Kidney epithelial cell (primary cell): Measurements from ENCODE around the gene ARSB. TPM values are rescaled to one million over a fixed set of nuclear protein-coding genes. Genes with fewer than 3 reads are reported as not detected.

Source experiments
- DNase-seq: peaks from one replicate; pipeline ENCODE4 v3.0.0-alpha.2; 2010; ENCODE audit warnings: low read depth
- H3K27me3 ChIP-seq: 2 replicates; pipeline ENCODE4 v1.6.0; 2011; ENCODE audit warnings: low read length; ENCODE audit not compliant: control insufficient read depth, insufficient read depth
- H3K36me3 ChIP-seq: 2 replicates; pipeline ENCODE4 v1.5.1; 2011; ENCODE audit warnings: low read length; ENCODE audit not compliant: control insufficient read depth, insufficient read depth
- H3K4me3 ChIP-seq: 2 replicates; pipeline ENCODE4 v1.5.1; 2011; ENCODE audit warnings: low read depth, mild to moderate bottlenecking, control low read depth, low read length
- total RNA-seq: library from RNA; depleted of rRNA; stranded (reverse); fragments of >200 nt; gene quantifications from 2 replicates; pipeline ENCODE4 v1.2.3, GENCODE V29; 2015
- TF ChIP-seq, protein P1 (sequence below): IDR thresholded peaks from 2 replicates; pipeline ENCODE4 v1.5.1; 2011; ENCODE audit warnings: mild to moderate bottlenecking, moderate library complexity, low read length, control low read depth, inconsistent platforms; ENCODE audit not compliant: insufficient read depth, poor library complexity, severe bottlenecking

ARSB gene
- total RNA-seq, 1 donor from 2014 or later = 17.5 TPM

DNA sequence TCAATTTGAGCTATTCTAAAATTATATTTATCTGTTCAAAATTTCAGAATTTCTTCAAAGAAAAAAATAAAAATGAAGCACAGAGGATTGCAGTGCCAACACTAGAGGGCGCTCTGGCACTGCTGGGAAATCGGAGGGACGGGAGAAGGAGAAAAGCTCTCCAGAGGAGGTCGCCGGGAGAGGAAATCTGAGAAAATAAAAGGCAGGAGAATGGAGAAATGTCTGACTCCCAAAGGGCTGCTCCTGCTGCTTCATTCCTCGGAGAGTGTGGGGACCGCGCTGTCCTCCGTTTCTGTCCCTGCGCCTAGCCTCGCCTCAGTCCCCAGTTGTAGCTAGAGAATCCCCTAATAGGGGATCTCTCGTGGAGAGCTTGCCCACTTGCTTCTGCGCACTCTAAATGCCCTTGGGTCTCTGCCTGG lies 40.0 kb upstream of the ARSB start:
- TF ChIP-seq, protein P1, sequence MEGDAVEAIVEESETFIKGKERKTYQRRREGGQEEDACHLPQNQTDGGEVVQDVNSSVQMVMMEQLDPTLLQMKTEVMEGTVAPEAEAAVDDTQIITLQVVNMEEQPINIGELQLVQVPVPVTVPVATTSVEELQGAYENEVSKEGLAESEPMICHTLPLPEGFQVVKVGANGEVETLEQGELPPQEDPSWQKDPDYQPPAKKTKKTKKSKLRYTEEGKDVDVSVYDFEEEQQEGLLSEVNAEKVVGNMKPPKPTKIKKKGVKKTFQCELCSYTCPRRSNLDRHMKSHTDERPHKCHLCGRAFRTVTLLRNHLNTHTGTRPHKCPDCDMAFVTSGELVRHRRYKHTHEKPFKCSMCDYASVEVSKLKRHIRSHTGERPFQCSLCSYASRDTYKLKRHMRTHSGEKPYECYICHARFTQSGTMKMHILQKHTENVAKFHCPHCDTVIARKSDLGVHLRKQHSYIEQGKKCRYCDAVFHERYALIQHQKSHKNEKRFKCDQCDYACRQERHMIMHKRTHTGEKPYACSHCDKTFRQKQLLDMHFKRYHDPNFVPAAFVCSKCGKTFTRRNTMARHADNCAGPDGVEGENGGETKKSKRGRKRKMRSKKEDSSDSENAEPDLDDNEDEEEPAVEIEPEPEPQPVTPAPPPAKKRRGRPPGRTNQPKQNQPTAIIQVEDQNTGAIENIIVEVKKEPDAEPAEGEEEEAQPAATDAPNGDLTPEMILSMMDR = peak; percentile 95
- Histone ChIP-seq H3K27me3 (no peaks in the 10 kb centered on the region), H3K4me3 (no peak overlapping the region), H3K36me3 (no peaks in the 10 kb centered on the region)
- DNase-seq = no peak

DNA sequence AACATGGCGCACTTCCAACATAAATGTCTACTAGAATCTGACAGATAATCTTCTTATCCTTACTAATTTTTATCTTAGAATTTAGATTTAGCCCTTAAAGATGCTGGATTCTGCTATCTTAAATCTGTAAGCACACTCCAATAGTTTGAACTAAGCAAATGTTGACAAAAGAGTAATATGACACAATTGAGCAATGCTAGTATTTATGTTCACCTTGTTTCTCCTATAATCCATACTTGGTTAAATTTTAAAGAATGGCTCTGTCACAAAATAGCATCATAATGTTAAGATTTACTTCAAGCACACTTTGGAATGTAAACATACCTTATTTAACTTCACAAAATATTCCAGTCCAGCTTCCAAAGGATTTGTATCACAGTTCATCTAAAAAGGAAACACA lies 38.8 kb upstream of the ARSB start:
- Histone ChIP-seq H3K27me3 (no peaks in the 10 kb centered on the region), H3K4me3 (no peak overlapping the region), H3K36me3 (no peaks in the 10 kb centered on the region)
- DNase-seq = no peak
- TF ChIP-seq, protein P1 = no peak

DNA sequence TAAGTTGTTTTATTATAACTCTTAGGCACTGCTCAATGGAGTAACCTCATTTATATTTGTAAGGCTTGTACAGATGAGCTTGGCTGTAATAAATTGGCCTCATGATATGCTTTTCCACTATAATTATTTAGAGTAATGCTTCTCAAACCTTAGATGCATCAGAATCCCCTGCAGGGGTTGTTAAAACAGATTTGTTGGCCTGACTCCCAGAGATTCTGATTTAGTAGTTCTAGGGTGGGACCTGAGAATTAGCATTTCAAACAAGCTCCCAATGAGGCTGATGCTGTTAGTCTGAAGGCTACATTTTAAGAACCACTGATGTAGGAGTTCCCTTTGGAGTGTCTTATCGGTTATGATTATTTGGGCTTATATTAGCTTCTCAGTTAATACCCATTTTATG lies 38.2 kb upstream of the ARSB start:
- no peak overlapping the region for H3K4me3 ChIP-seq
- H3K36me3 ChIP-seq = no peaks in the 10 kb centered on the region
- no peak for DNase-seq
- no peaks in the 10 kb centered on the region for H3K27me3 ChIP-seq
- TF ChIP-seq, protein P1 = no peak

DNA sequence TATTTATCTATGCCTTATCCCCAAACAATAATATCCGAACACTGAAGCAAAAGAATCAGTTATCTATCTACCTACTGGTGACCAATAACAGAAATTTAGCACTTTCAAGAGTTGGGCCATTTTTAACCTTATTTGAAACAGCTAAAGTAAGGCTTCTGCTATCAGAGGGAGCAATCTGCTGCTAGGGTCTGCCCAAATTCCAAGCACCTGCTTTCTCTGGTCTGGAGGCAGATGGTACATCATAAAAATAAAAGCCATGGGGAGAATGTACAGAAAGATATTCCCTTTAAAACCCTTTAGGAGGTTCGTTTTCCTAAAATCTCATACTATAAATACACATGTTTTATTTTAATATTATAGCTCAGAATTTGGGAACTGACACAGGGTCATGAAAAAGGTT lies 37.7 kb upstream of the ARSB start:
- DNase-seq = no peak
- TF ChIP-seq, protein P1 = no peak
- Histone ChIP-seq H3K27me3 (no peaks in the 10 kb centered on the region), H3K4me3 (no peak overlapping the region), H3K36me3 (no peaks in the 10 kb centered on the region)

DNA sequence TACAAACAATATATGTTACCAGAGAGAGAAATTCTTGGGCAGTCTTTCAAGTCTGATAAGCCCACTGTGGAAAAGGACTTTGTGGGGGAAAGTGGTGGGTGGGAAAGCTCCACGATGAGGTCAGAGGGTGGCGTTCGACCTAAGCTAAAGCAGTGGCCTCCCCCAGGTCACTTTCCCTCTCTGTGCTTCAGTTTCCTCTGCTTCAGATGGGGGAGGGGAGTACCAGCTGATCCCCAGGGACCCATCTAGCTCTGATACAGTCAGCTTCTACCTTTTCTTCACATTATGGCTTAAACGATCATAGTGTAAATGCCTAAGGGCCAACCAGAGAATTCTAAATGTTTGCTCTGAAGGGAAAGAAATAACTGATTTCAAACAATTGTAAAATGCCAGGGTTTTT lies 36.6 kb upstream of the ARSB start:
- Histone ChIP-seq H3K4me3 (no peak overlapping the region), H3K27me3 (no peaks in the 10 kb centered on the region), H3K36me3 (no peaks in the 10 kb centered on the region)
- TF ChIP-seq, protein P1 = no peak
- DNase-seq = no peak

DNA sequence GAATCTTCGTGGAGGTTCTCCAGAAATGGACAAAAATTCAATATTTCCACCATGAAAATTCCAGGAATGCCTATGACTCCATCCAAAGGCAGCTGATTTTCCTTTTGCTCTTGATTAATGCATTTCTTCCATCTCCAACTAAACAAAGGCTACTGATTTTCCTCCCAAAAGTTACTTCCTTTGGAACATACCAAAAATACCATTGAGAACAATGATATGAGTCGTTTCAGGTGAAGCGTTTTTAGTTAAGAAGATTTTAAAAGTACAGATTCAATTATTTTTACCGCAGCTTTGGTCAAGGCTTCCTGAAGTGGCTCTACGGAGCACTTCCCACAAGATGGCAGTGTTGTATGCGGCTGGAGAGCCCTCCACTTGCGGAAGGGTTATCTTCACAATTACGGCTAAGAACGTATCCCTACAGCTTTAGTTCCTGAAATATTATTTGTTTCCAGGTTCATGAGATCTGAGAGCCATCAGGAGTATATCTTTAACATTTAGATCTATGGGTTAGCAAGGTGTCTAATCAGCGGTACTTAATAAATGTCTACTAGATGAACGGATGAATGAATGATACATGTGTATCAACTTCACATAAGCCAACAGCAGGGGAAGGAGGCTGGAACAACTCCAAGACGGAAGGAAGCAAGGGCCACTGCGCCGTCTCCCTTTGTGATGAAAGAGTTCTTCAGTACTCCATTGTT lies 35.9 kb upstream of the ARSB start:
- TF ChIP-seq, protein P1 = peak; percentile 87
- no peak for DNase-seq
- Histone ChIP-seq H3K27me3 (no peaks in the 10 kb centered on the region), H3K36me3 (no peaks in the 10 kb centered on the region), H3K4me3 (no peak overlapping the region)
